Measurements from ENCODE around the gene CUL2.
"Not testable (repeated sequence)": the region's sequence is repeated elsewhere in the genome, so short reads cannot be mapped to it uniquely, and the experiment has no call there.

The CUL2 gene

DNA sequence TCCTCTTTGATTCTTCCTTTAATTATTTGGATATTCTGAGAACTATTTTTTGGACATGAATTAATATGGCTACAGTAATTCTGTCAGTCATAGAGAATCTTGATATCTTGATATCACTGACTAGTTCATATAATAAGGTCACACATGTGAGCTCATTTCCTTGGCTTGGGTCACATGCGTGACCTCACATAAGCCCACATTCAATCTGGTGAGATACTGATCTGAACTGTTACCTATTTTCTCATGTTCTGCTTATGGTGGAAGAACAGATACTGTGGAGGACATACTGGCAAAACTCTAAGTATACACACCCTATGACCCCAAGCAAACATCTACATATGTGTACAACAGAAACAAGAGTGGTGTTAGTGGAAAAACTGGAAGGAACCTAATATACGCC is 44.1 kb downstream of the CUL2 start:
- H3K36me3 ChIP-seq = peaks cover 20 to 64% (median 44%) of the 10 kb centered on the region in 3 donors
- DNase-seq = no peak

DNA sequence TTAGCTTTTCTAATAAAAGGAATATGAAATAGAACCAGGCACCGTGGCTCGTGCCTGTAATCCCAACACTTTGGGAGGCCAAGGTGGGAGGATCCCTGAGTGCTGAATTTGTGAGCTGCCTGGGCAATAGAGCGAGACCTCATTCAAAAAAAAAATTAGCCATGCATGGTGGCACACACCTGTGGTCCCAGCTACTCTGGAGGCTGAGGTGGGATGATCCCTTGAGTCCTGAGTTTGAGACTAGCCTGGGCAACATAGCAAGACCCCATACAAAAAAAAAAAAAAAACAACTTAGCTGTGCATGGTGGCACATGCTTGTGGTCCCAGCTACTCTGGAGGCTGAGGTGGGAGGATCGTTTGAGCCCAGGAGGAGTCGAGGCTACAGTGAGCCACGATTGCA is 44.9 kb downstream of the CUL2 start:
- H3K9me3 ChIP-seq; H3K4me1 ChIP-seq; H3K4me3 ChIP-seq; intact Hi-C loops (cut with DNase I; ENCODE audit: low total_unique reads); DNase-seq; H3K27me3 ChIP-seq; H3K27ac ChIP-seq: not testable (repeated sequence)
- peaks cover 26 to 65% (median 42%) of the 10 kb centered on the region in 3 donors for H3K36me3 ChIP-seq

More for the DNA sequence above, 44.1 kb downstream of the CUL2 start:
- intact Hi-C loops (cut with DNase I; ENCODE audit: low total_unique reads) = no loop called here
- Histone ChIP-seq H3K9me3 (no peaks in the 10 kb centered on the region), H3K27ac (no peak overlapping the region), H3K4me3 (no peak overlapping the region), H3K4me1 (no peaks in the 10 kb centered on the region), H3K27me3 (no peaks in the 10 kb centered on the region)
- no peak for TF ChIP-seq CTCF (IDR thresholded peaks at IDR 0.05)

DNA sequence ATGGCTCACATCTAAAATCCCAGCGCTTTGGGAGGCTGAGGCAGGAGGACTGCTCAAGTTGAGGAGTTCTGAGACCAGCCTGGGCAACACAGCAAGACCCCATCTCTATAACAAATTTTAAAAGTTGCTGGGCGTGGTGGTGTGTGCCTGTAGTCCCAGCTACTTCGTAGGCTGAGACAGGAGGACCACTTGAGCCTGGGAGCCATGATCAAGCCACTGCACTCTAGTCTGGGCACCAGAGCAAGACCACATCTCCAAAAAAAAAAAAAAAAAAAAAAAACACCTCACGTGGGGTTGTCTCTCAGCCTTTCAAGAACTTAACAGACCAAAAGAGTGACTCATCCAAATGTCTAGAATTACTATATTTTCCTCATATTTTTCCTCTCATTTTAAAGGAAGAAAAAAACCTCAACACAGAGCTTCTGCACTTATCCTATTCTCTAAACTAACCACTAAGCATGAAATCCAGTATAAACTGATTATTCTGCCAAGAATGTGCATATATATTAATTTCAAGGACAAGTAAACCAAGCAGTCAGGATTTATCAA is 46.3 kb downstream of the CUL2 start:
- DNase-seq = no peak
- H3K27me3 ChIP-seq = no peaks in the 10 kb centered on the region
- H3K4me3 ChIP-seq = no peak overlapping the region
- H3K36me3 ChIP-seq = peaks cover 26 to 58% (median 31%) of the 10 kb centered on the region in 3 donors
- intact Hi-C loops (cut with DNase I; ENCODE audit: low total_unique reads) = no loop called here
- no peak for TF ChIP-seq CTCF (IDR thresholded peaks at IDR 0.05)
- no peak overlapping the region for H3K27ac ChIP-seq
- H3K9me3 ChIP-seq = no peaks in the 10 kb centered on the region
- H3K4me1 ChIP-seq = no peaks in the 10 kb centered on the region

- Histone ChIP-seq H3K4me1 (no peaks in the 10 kb centered on the region), H3K9me3 (no peaks in the 10 kb centered on the region), H3K4me3 (no peak overlapping the region), H3K36me3 (peaks cover 23 to 58% (median 30%) of the 10 kb centered on the region in 3 donors), H3K27ac (no peak overlapping the region), H3K27me3 (no peaks in the 10 kb centered on the region)
- no peak for TF ChIP-seq CTCF (IDR thresholded peaks at IDR 0.05)
- intact Hi-C loops (cut with DNase I; ENCODE audit: low total_unique reads) = no loop called here
- no peak for DNase-seq
Observed at GRCh38 chr10:35042783-35043182, 47.4 kb downstream of the CUL2 start.

- Histone ChIP-seq H3K9me3 (no peaks in the 10 kb centered on the region), H3K27me3 (no peaks in the 10 kb centered on the region), H3K27ac (no peak overlapping the region), H3K4me1 (no peaks in the 10 kb centered on the region), H3K36me3 (peaks cover 30 to 60% (median 41%) of the 10 kb centered on the region in 3 donors), H3K4me3 (no peak overlapping the region)
- DNase-seq = no peak
- intact Hi-C loops (cut with DNase I; ENCODE audit: low total_unique reads) = no loop called here
- no peak for TF ChIP-seq CTCF (IDR thresholded peaks at IDR 0.05)
Observed at GRCh38 chr10:35041502-35041879, 48.6 kb downstream of the CUL2 start.

- no peak for DNase-seq
- TF ChIP-seq CTCF (IDR thresholded peaks at IDR 0.05) = no peak
- Histone ChIP-seq H3K9me3 (no peaks in the 10 kb centered on the region), H3K36me3 (peaks cover 30 to 60% (median 41%) of the 10 kb centered on the region in 3 donors), H3K4me1 (no peaks in the 10 kb centered on the region), H3K27me3 (no peaks in the 10 kb centered on the region), H3K4me3 (no peak overlapping the region), H3K27ac (no peak overlapping the region)
- intact Hi-C loops (cut with DNase I; ENCODE audit: low total_unique reads) = no loop called here
Observed at GRCh38 chr10:35040760-35041501, 49.2 kb downstream of the CUL2 start.

All from tibial artery (tissue), 4 donors.